ENCODE measurements around the gene IMPG1.

IMPG1 gene

GRCh38 chr6:75884822-75885221 lies 187.6 kb downstream of the IMPG1 start:
- no peak for DNase-seq

GRCh38 chr6:75882734-75883133 lies 189.7 kb downstream of the IMPG1 start:
- DNase-seq: no peak

- DNase-seq: no peak
These were observed 192.2 kb downstream of the IMPG1 start for GRCh38 chr6:75880305-75880704.

- DNase-seq: no peak
These were observed 196.3 kb downstream of the IMPG1 start for GRCh38 chr6:75876152-75876551.

- no peak for DNase-seq
These were observed 198.2 kb downstream of the IMPG1 start for GRCh38 chr6:75874224-75874623.
